ENCODE results near the gene MACROD2.

GRCh38 chr20:15789079-15789478 is 1793.8 kb downstream of the MACROD2 start:
- TF ChIP-seq CTCF (IDR thresholded peaks at IDR 0.05; ENCODE audit: low read depth, low read length, missing input control) (no peak), GABPA (IDR thresholded peaks at IDR 0.05 in 1 of 2, conservative IDR thresholded peaks at IDR 0.05 in 1 of 2) (no peak), ATF3 (IDR thresholded peaks at IDR 0.05) (no peak)

Measured in liver (tissue), 3 donors.